Placental pericyte (primary cell): ENCODE measurements around the gene ANKRD44. TPM values are rescaled to one million over a fixed set of nuclear protein-coding genes. Genes with fewer than 3 reads are reported as not detected.

ENCODE experiments used
- total RNA-seq: library from RNA; depleted of rRNA; stranded (reverse); fragments of >200 nt; gene quantifications from 2 replicates; pipeline ENCODE4 v1.2.3, GENCODE V29; 2012

Gene ANKRD44
- total RNA-seq, result 3.1 and 11.5 TPM in 2 replicates

DNA sequence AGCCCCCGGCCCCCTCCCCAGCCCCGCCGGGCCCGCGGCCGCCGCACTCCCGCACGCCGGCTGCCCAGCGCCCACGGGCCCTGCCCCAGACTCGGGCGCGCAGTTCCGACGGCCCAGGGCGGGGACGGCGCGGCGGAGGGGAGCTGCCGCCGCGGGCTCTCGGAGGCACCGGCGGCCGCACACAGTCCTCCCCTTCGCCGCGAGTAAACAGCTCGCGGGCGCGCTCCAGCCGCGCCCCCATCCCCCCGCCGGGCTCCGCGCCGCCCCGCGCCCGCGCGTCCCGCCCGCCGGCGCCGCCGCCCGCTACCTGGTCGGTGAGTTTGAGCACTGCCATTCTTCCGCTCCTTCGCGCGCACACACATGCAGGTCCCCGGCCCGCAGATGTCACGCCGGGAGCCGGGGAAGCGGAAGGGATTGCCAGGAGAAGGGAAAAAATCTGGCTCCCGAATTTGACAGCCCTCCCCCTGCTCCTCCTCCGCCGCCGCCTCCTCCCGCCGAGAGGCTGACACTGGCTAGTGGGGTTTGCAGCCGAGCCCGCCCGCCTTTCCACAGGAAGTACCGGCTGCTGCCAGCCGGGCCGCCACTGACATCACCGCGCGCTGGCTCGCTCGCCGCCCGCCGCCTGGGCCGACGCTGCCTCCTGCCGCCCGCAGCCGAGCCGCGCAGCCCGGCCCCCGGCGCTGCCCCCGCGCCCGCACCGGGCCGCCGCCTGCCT lies at the start of gene ANKRD44:
ANKRD44 (minus strand) TSS at position 510 of the 715 bp plus-strand sequence; CDS start at position 334, 176 bp downstream.

Other genes with a start within 250 kb of the ANKRD44 start
- 267 and 291 TPM in 2 replicates for gene SF3B1, start 124.2 kb upstream of the ANKRD44 start, total RNA-seq
- gene COQ10B, start 142.8 kb upstream of the ANKRD44 start, total RNA-seq, result 41.6 and 68.9 TPM in 2 replicates
- 220 and 229 TPM in 2 replicates for gene HSPD1, start 189.1 kb upstream of the ANKRD44 start, total RNA-seq
- 38.7 and 58.8 TPM in 2 replicates for gene HSPE1, start 189.6 kb upstream of the ANKRD44 start, total RNA-seq
- gene MOB4, start 205.3 kb upstream of the ANKRD44 start, total RNA-seq, result 21.0 and 41.7 TPM in 2 replicates